B cell (primary cell): ENCODE data around the gene ITPR1.

Source experiments
- CTCF ChIP-seq: fragments of 200-600 bp; IDR thresholded peaks from one replicate; pipeline ENCODE4 v1.8.0; 2022; ENCODE audit warnings: antibody characterized with exemption, mild to moderate bottlenecking
- EZH2 ChIP-seq: IDR thresholded peaks from 2 replicates; pipeline ENCODE4 v1.6.1; 2012; ENCODE audit warnings: borderline replicate concordance, low read depth, mild to moderate bottlenecking, moderate library complexity, low read length; ENCODE audit not compliant: insufficient read depth, poor library complexity, severe bottlenecking

- TF ChIP-seq CTCF (no peak), EZH2 (no peak)
Measured at GRCh38 chr3:4819746-4820145, 326.6 kb downstream of the ITPR1 start.
